Stimulated activated CD4-positive, alpha-beta T cell treated with anti-CD3 and anti-CD28 coated beads, Interleukin-1b, Interleukin-23, amount 100 ng/mL, for 48 hours (primary cell): ENCODE data around the gene CD163.
"Not testable (repeated sequence)": the region's sequence is repeated elsewhere in the genome, so short reads cannot be mapped to it uniquely, and the experiment has no call there.

Experiments
- DNase-seq: peaks from one replicate; pipeline ENCODE4 v3.0.0-alpha.2; 2020

CD163 gene

GRCh38 chr12:7503686-7504415 lies at the start of gene CD163:
TSS of gene CD163 (minus strand) at chr12:7503777. CDS start at chr12:7503690, 87 bp downstream.
- no peak for DNase-seq

- no peak for DNase-seq
Measured at GRCh38 chr12:7542813-7543212, 39.2 kb upstream of the CD163 start.

- DNase-seq = no peak
Measured at GRCh38 chr12:7542046-7542445, 38.5 kb upstream of the CD163 start.

GRCh38 chr12:7514416-7514815 lies 10.8 kb upstream of the CD163 start:
- DNase-seq = no peak

- DNase-seq = no peak
Measured at GRCh38 chr12:7512553-7512952, 9.0 kb upstream of the CD163 start.

- not testable (repeated sequence) for DNase-seq
Measured at GRCh38 chr12:7509793-7510470, 6.4 kb upstream of the CD163 start.

- no peak for DNase-seq
Measured at GRCh38 chr12:7502612-7503011, 965 bp downstream of the CD163 start.

GRCh38 chr12:7501031-7501588 lies 2.5 kb downstream of the CD163 start:
- no peak for DNase-seq

GRCh38 chr12:7499636-7500035 lies 3.9 kb downstream of the CD163 start:
- no peak for DNase-seq

- DNase-seq = no peak
Measured at GRCh38 chr12:7498809-7499208, 4.8 kb downstream of the CD163 start.

- DNase-seq = no peak
Measured at GRCh38 chr12:7497661-7498060, 5.9 kb downstream of the CD163 start.

- no peak for DNase-seq
Measured at GRCh38 chr12:7496451-7496850, 7.1 kb downstream of the CD163 start.

- no peak for DNase-seq
Measured at GRCh38 chr12:7495136-7495535, 8.4 kb downstream of the CD163 start.

GRCh38 chr12:7493006-7493405 lies 10.6 kb downstream of the CD163 start:
- DNase-seq = no peak

- DNase-seq = no peak
Measured at GRCh38 chr12:7486512-7486911, 17.1 kb downstream of the CD163 start.

- no peak for DNase-seq
Measured at GRCh38 chr12:7485095-7485494, 18.5 kb downstream of the CD163 start.

GRCh38 chr12:7483343-7483742 lies 20.2 kb downstream of the CD163 start:
- no peak for DNase-seq

- no peak for DNase-seq
Measured at GRCh38 chr12:7479771-7480170, 23.8 kb downstream of the CD163 start.

- no peak for DNase-seq
Measured at GRCh38 chr12:7472060-7472459, 31.5 kb downstream of the CD163 start.

- DNase-seq = peak; percentile 46
Measured at GRCh38 chr12:7460375-7461259, 43.0 kb downstream of the CD163 start.

GRCh38 chr12:7459973-7460372 lies 43.6 kb downstream of the CD163 start:
- no peak for DNase-seq

- no peak for DNase-seq
Measured at GRCh38 chr12:7451756-7452155, 51.8 kb downstream of the CD163 start.

GRCh38 chr12:7450667-7451066 lies 52.9 kb downstream of the CD163 start:
- DNase-seq = no peak
